Dendritic cell treated with granulocyte-macrophage colony-stimulating factor and Interleukin-4, amounts not matched to agents 40 ng/mL and 50 ng/mL, for 4 days (primary cell): Measurements from ENCODE around the gene RAET1E.
"Not testable (repeated sequence)": the region's sequence is repeated elsewhere in the genome, so short reads cannot be mapped to it uniquely, and the experiment has no call there.

Source experiments
- H3K27ac Mint-ChIP-seq: one replicate; pipeline ENCODE4 v1.8.0; 2022; ENCODE audit warnings: mild to moderate bottlenecking, mixed read lengths
- H3K27me3 Mint-ChIP-seq: one replicate; pipeline ENCODE4 v1.8.0; 2022; ENCODE audit warnings: mild to moderate bottlenecking, mixed read lengths
- H3K36me3 Mint-ChIP-seq: one replicate; pipeline ENCODE4 v1.8.0; 2022; ENCODE audit warnings: low read depth, mixed read lengths
- H3K4me1 Mint-ChIP-seq: one replicate; pipeline ENCODE4 v1.8.0; 2022; ENCODE audit warnings: low read depth, mixed read lengths
- H3K4me3 Mint-ChIP-seq: one replicate; pipeline ENCODE4 v1.8.0; 2022; ENCODE audit warnings: mild to moderate bottlenecking, moderate library complexity, mixed read lengths
- H3K9me3 Mint-ChIP-seq: one replicate; pipeline ENCODE4 v1.8.0; 2022; ENCODE audit warnings: mixed read lengths
- intact Hi-C: fragments of 100-400 bp; cut with micrococcal nuclease; formaldehyde crosslinking; loops from one replicate; pipeline ENCODE4 v1.15.0; 2022

RAET1E gene

GRCh38 chr6:149923327-149923986, 25.5 kb upstream of the RAET1E start:
- intact Hi-C loops = loop anchor here (2.0 kb wide), 1 partner anchor 59 kb away; the partner anchor contains the start of gene LRP11
- peaks cover 33% of the 10 kb centered on the region for H3K4me1 Mint-ChIP-seq
- H3K27me3 Mint-ChIP-seq = peaks cover 87% of the 10 kb centered on the region
- peak overlapping the region; percentile 72 for H3K4me3 Mint-ChIP-seq
- H3K36me3 Mint-ChIP-seq = no peaks in the 10 kb centered on the region
- H3K27ac Mint-ChIP-seq = peak overlapping the region; percentile 53
- H3K9me3 Mint-ChIP-seq = no peaks in the 10 kb centered on the region

GRCh38 chr6:149922642-149923326, 24.9 kb upstream of the RAET1E start, which contains the start of gene RAET1G:
RAET1G (minus strand) TSS chr6:149923121; CDS start chr6:149923010, 111 bp downstream.
- Mint-ChIP-seq H3K36me3 (no peaks in the 10 kb centered on the region), H3K27me3 (peaks cover 82% of the 10 kb centered on the region), H3K9me3 (no peaks in the 10 kb centered on the region), H3K4me1 (peaks cover 33% of the 10 kb centered on the region), H3K4me3 (peak within 1 kb of the TSS; percentile 72), H3K27ac (peak within 1 kb of the TSS; percentile 53)
- intact Hi-C loops = loop anchor here (2.0 kb wide), 1 partner anchor 58 kb away; the partner anchor contains the start of gene LRP11

GRCh38 chr6:149922091-149922490, 24.2 kb upstream of the RAET1E start:
- intact Hi-C loops = loop anchor here (2.0 kb wide), 1 partner anchor 57 kb away; the partner anchor contains the start of gene LRP11
- H3K9me3 Mint-ChIP-seq, H3K4me3 Mint-ChIP-seq, H3K27ac Mint-ChIP-seq, H3K36me3 Mint-ChIP-seq: not testable (repeated sequence)
- Mint-ChIP-seq H3K27me3 (peaks cover 78% of the 10 kb centered on the region), H3K4me1 (peaks cover 33% of the 10 kb centered on the region)

- intact Hi-C loops = no loop called here
- Mint-ChIP-seq H3K4me1 (peaks cover 31% of the 10 kb centered on the region), H3K36me3 (no peaks in the 10 kb centered on the region), H3K27me3 (peaks cover 75% of the 10 kb centered on the region), H3K9me3 (no peaks in the 10 kb centered on the region), H3K4me3 (no peak overlapping the region), H3K27ac (no peak overlapping the region)
Observed at GRCh38 chr6:149921361-149921760, 23.4 kb upstream of the RAET1E start.

- H3K4me1 Mint-ChIP-seq = peaks cover 18% of the 10 kb centered on the region
- H3K4me3 Mint-ChIP-seq = no peak overlapping the region
- no peak overlapping the region for H3K27ac Mint-ChIP-seq
- H3K36me3 Mint-ChIP-seq = no peaks in the 10 kb centered on the region
- peaks cover 60% of the 10 kb centered on the region for H3K27me3 Mint-ChIP-seq
- intact Hi-C loops = no loop called here
- H3K9me3 Mint-ChIP-seq = no peaks in the 10 kb centered on the region
Observed at GRCh38 chr6:149919834-149920225, 21.9 kb upstream of the RAET1E start.

DNA sequence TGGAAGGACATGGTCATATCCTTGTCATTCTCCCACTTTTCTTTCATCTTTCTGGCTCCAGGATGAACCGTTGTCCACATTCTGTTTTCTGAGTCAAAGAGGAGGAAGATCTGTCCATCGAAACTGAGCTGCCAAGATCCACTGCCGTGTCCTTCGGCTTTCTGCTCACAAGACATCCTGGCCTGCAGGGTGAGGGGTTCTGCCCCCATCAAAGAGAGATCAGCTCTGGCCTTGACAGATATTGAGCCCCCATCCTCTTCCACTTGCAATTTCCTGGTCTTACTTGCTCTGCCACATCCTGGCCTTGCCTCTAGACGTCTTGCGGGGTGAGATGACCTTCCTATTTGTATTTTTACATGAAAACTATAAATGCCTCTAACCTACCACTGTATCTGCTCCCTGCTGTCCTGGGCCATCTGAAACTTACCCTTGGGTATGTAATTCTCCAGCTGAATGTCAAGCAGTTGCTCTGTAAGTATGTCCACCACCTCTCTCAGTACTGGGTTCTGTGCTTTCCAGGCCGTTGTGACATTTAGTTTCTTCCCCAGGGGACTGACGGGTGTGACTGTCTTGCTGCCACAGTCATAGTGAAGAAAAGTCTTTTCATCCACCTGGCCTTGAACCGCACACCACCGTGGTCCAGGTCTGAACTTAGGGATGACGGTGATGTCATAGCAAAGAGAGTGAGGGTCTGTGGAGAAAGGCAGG, 21.4 kb upstream of the RAET1E start:
- peaks cover 55% of the 10 kb centered on the region for H3K27me3 Mint-ChIP-seq
- intact Hi-C loops, H3K4me3 Mint-ChIP-seq: not testable (repeated sequence)

GRCh38 chr6:149918151-149918905, 20.4 kb upstream of the RAET1E start:
- H3K9me3 Mint-ChIP-seq = no peaks in the 10 kb centered on the region
- intact Hi-C loops = no loop called here
- peaks cover 46% of the 10 kb centered on the region for H3K27me3 Mint-ChIP-seq
- peaks cover 15% of the 10 kb centered on the region for H3K4me1 Mint-ChIP-seq
- H3K27ac Mint-ChIP-seq = no peak overlapping the region
- no peak overlapping the region for H3K4me3 Mint-ChIP-seq
- no peaks in the 10 kb centered on the region for H3K36me3 Mint-ChIP-seq

More for the DNA sequence above, 21.4 kb upstream of the RAET1E start:
- H3K27ac Mint-ChIP-seq, H3K9me3 Mint-ChIP-seq, H3K36me3 Mint-ChIP-seq: not testable (repeated sequence)
- peaks cover 18% of the 10 kb centered on the region for H3K4me1 Mint-ChIP-seq

- no peak overlapping the region for H3K27ac Mint-ChIP-seq
- H3K9me3 Mint-ChIP-seq = no peaks in the 10 kb centered on the region
- H3K36me3 Mint-ChIP-seq = no peaks in the 10 kb centered on the region
- intact Hi-C loops = no loop called here
- peaks cover 9% of the 10 kb centered on the region for H3K4me1 Mint-ChIP-seq
- H3K4me3 Mint-ChIP-seq = no peak overlapping the region
- H3K27me3 Mint-ChIP-seq = peaks cover 43% of the 10 kb centered on the region
Observed at GRCh38 chr6:149917679-149918078, 19.8 kb upstream of the RAET1E start.

- Mint-ChIP-seq H3K27ac (no peak overlapping the region), H3K4me3 (no peak overlapping the region), H3K36me3 (no peaks in the 10 kb centered on the region), H3K27me3 (peaks cover 28% of the 10 kb centered on the region), H3K9me3 (no peaks in the 10 kb centered on the region), H3K4me1 (no peaks in the 10 kb centered on the region)
- intact Hi-C loops = no loop called here
Observed at GRCh38 chr6:149915970-149916865, 18.3 kb upstream of the RAET1E start.

GRCh38 chr6:149913540-149914240, 15.8 kb upstream of the RAET1E start:
- H3K36me3 Mint-ChIP-seq = no peaks in the 10 kb centered on the region
- no peaks in the 10 kb centered on the region for H3K4me1 Mint-ChIP-seq
- H3K9me3 Mint-ChIP-seq = peaks cover 4% of the 10 kb centered on the region
- H3K4me3 Mint-ChIP-seq = no peak overlapping the region
- no peak overlapping the region for H3K27ac Mint-ChIP-seq
- peaks cover 10% of the 10 kb centered on the region for H3K27me3 Mint-ChIP-seq
- intact Hi-C loops = no loop called here

DNA sequence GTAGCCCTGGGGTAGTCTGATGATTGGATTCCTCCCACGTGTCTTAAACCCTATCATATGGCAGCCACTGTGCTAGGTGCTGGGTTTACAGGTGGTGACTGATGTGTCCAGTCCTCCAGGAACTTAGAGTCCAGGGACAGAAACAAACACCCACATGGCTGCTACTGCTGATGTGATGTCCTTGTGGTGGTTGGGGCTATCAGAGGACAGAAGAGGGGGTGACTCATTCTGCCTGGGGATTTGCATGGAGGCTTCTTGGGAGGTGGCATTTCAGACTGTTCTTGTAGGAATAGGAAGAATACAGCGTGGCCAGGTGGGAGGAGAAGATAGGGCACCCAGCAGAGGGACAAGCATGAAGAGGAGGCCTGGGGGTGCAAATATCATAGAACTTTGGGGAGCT, 15.2 kb upstream of the RAET1E start:
- intact Hi-C loops = no loop called here
- Mint-ChIP-seq H3K27me3 (peaks cover 5% of the 10 kb centered on the region), H3K36me3 (no peaks in the 10 kb centered on the region)

GRCh38 chr6:149912680-149913079, 14.8 kb upstream of the RAET1E start:
- H3K27me3 Mint-ChIP-seq, H3K4me3 Mint-ChIP-seq, H3K4me1 Mint-ChIP-seq, H3K27ac Mint-ChIP-seq, H3K36me3 Mint-ChIP-seq, intact Hi-C loops: not testable (repeated sequence)
- H3K9me3 Mint-ChIP-seq = peaks cover 14% of the 10 kb centered on the region

More for the DNA sequence above, 15.2 kb upstream of the RAET1E start:
- no peaks in the 10 kb centered on the region for H3K4me1 Mint-ChIP-seq
- no peak overlapping the region for H3K27ac Mint-ChIP-seq
- H3K4me3 Mint-ChIP-seq = no peak overlapping the region
- H3K9me3 Mint-ChIP-seq = peaks cover 10% of the 10 kb centered on the region
